Caki2 (cell line): Measurements from ENCODE around the gene SUSD3. TPM values are rescaled to one million over a fixed set of nuclear protein-coding genes. Genes with fewer than 3 reads are reported as not detected.

Experiments used
- DNase-seq: peaks from one replicate; pipeline ENCODE4 v3.0.0-alpha.2; 2015; ENCODE audit warnings: low read depth
- in situ Hi-C: cut with HindIII; loops from 2 replicates; pipeline ENCODE4 v1.10.0; 2016; ENCODE audit warnings: low sequenced_read_pairs, low pct_unique_long_range_greater_than_20kb, mixed read lengths
- total RNA-seq: library from RNA; depleted of rRNA; stranded (reverse); fragments of >200 nt; shearing (Covaris generic); gene quantifications from 2 replicates; pipeline ENCODE4 v1.2.3, GENCODE V29; 2014; ENCODE audit warnings: low replicate concordance

SUSD3 gene
- total RNA-seq, 1 experiment from 2014 or later, result not detected

DNA sequence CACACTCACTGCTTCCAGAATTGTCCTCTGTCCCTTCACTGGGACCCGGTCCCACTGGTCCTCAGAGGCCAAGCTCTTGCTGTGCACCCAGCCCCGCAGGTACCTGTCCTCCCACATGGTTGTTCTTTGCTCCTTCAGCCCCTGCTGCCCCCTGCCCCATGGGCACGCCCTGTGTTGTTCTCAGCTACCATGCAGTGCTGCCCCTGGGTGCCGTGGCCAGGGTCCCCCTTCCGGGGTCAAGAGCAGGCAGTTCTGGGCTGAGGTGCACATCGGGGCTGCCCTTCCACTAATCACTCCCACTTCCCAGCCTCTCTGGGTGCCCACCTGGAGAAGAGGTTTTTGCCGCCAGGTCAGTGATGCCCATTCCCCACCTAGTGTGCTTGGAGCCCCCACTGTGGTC lies 31.9 kb upstream of the SUSD3 start:
- in situ Hi-C loops, result no loop called here
- no peak for DNase-seq

DNA sequence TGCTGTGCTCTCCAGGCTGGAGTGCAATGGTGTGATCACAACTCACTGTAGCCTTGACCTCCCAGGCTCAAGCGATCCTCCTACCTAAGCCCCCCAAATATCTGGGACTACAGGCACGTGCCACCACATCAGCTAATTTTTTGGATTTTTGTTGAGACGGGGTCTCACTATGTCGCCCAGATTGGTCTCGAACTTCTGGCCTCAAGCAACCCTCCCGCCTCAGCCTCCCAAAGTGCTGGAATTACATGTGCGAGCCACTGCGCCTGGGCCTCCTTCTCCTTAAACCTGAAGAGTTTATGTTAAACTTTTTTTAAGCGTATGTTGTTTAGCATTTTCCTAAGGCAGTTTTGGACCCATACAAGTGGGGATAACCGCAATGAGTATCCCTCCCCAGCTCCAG lies 30.8 kb upstream of the SUSD3 start:
- no peak for DNase-seq
- in situ Hi-C loops, result no loop called here

- DNase-seq, result no peak
- in situ Hi-C loops, result no loop called here
Measured at GRCh38 chr9:93028448-93029006, 30.0 kb upstream of the SUSD3 start.

- DNase-seq, result no peak
- in situ Hi-C loops, result no loop called here
Measured at GRCh38 chr9:93030642-93031628, 27.6 kb upstream of the SUSD3 start.

DNA sequence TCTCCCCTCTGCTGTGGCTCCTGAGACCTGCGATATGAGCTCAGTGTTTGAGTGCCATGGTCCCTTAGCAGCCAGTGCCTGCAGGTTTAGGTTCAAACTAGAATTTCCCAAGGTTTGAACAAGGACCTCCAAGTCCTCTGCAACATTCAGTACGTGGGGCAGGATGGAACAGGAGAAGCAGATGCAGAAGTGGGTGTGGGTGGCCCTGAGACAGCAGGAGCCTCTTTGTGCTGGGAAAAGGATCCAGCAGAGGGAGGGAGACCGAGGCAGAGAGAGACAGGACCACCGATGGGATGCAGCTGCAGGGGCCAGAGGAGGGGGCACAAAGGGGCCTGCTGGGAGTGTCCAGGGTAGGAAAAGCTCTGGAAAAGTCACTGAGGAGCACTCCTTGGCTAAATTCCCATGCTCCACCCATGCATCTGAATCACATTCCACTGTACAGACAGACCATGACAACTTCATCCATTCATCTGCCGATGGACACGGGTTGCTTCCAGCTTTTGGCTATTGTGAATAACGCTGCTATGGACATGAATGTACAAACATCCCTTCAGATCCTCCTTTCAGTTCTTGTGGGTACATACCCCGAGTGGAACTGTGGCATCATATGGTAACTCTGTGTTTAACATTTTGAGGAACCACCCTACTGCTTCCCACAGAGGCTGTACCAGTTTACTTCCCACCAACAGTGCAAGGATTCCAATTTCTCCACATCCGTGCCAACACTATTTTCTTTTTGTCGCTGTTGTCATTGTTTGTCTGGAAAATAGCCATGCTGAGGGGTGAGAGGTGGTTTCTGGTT lies 26.7 kb upstream of the SUSD3 start:
- DNase-seq, result no peak
- in situ Hi-C loops, result no loop called here

- no peak for DNase-seq
- in situ Hi-C loops, result no loop called here
Measured at GRCh38 chr9:93032545-93032944, 26.0 kb upstream of the SUSD3 start.

DNA sequence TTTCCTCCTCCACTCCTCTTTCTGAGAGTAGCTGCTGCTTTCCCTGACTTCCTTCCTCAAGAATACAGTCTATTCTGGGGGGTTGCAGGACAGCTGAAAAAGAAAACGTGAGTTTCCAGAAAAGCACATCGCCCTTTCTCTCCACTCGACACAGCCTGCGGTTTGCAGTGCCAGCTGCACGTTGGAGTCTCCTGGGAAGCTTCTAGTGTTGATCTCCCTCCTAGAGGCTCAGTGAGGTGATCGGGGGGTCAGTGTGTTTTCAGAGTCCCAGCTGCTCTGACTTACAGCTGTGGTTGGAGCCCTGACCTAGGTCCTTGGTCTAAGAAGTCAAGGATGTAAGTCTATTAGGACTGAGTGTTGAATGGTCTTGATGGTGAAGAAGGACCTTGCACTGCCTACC lies 25.0 kb upstream of the SUSD3 start:
- no peak for DNase-seq
- in situ Hi-C loops, result no loop called here

- no peak for DNase-seq
- in situ Hi-C loops, result no loop called here
Measured at GRCh38 chr9:93035106-93035660, 23.3 kb upstream of the SUSD3 start.

- in situ Hi-C loops, result no loop called here
- no peak for DNase-seq
Measured at GRCh38 chr9:93035821-93036351, 22.6 kb upstream of the SUSD3 start.

DNA sequence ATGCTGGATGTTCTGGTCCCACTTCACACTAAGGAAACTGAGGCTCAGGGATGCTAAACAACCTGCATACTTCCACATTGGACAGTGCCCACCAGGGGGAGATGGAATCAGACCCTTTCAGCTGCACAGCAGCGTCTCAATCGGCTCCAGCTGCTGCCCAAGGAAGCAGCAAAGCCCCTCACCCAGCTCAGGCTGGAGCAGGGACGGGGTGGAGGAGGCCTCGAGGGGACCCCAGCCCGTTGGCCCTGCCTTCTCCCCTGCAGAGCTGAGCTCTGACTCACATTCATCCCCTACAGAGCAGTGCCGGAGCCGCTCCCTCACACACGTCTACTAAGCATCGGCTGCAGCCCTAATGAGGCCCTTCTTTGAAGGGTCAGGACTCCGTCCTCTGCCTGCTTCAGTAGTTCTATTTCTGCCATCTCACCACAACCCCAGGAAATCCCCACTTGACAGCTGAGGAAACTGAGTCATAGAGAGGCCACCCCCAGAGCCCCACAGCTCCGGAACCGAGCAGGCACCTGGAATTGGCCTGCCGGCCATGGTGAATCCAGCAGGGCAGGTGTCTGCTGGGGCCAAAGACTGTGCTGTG lies 21.5 kb upstream of the SUSD3 start:
- in situ Hi-C loops, result no loop called here
- DNase-seq, result no peak

DNA sequence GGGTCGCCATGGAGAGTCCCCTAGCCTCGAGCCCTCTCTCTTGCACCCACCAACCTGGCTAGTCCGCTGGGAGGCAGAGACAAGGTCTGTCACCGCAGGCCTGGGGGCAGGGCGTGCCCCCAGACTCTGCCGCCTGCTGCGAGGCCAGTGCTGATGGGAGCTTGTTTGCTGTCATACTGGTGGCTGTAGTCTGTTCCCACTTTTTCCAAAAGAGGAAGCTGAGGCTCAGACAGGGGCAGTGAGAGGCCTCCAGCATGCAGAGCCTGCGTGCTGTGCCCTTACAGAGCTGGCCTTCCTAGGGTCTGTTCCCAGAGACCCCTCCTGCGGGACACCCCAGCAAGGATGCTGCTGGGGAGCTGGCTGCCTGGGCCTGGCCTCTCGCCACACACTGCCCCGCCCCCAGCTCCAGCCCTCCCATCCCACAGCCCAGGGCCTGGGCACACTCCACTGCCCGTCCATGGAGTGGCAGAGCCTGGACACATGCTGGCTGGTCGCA lies 21.0 kb upstream of the SUSD3 start:
- DNase-seq, result no peak
- in situ Hi-C loops, result no loop called here

DNA sequence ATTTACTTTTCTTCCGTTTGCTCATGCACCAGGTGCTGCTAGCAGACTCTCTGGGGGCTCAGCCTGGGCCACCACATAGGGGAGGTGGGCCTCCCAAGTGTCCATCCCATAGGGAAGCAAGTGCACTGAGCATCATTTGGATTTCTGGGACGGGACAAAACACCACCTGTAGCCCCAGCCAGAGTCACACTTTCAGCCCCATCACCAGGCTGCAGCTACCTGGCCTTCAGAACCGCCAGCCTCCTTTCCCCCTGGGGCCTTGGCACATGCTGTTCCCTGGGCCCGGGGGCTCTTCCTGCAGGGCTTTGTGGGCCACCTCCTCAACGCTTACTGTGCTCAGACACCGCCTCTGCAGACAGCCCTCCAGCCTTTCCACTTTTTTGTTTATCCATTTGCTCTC lies 19.6 kb upstream of the SUSD3 start:
- in situ Hi-C loops, result no loop called here

GRCh38 chr9:93039456-93039855 lies 19.0 kb upstream of the SUSD3 start:
- DNase-seq, result no peak
- in situ Hi-C loops, result no loop called here

More for the DNA sequence above, 19.6 kb upstream of the SUSD3 start:
- DNase-seq, result no peak

GRCh38 chr9:93039976-93040375 lies 18.5 kb upstream of the SUSD3 start:
- in situ Hi-C loops, result no loop called here
- DNase-seq, result no peak

DNA sequence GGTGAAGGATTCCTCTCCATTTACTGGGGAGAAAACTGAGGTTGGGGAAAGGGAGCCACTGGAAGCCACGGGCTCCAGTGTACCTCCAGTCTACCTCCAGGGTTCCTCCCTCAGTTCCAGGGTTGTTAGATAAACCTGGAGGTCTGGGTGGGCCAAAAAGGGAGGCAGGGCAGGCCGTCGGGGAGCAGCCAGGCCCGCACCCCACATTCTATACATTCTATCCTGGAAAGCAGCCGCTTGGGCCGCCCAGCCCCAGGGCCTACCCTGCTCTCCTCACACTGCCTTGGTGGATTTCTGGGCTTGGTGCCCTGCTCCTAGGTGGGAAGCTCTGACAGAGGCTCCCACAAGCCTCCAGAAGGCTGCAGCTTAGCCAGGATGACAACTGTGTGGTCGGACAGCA lies 18.1 kb upstream of the SUSD3 start:
- in situ Hi-C loops, result no loop called here

DNA sequence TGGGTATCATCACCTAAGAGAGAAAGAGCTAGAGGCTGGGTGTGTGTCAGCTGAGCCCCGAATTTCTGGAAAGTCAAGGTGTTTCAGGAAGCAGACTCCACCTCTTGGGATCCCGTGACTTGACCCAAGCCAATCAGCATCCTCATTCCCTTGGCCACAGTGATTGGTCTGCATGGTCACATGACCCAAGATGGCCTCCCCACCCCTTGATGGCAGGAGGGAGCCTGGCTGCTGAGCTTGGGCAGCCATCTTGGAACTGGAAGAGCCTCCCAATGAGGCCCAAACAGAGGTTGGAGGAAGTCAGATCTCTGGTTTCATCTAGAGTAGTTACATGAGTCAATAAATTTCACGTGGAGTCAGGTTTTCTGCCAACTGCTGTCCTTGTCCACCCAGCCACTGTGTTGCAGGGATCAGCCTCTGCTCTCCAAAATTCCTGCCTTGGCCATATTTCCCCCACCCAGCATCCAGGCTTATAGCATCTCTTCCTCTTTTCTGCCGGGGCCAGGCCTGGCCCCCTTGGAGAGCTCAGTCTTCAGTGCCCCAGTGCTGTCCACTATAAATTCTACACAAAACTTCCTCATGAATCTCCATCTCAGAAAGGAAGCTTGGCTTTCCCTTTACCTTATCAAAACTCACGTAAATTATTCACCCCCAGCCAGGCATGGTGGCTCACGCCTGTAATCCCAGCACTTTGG lies 17.2 kb upstream of the SUSD3 start:
- in situ Hi-C loops, result no loop called here
- no peak for DNase-seq

More for the DNA sequence above, 18.1 kb upstream of the SUSD3 start:
- DNase-seq, result no peak

GRCh38 chr9:93043122-93043521 lies 15.4 kb upstream of the SUSD3 start:
- DNase-seq, result no peak
- in situ Hi-C loops, result no loop called here
